Activated naive CD8-positive, alpha-beta T cell treated with anti-CD3 and anti-CD28 coated beads, Interleukin-2, amount 50 U/mL, for 24 hours (primary cell): ENCODE data around the gene TOM1L2.

Experiments
- ATAC-seq: fragments of 150-1000 bp; cut with Tn5 transposase; one replicate; pipeline ENCODE4 v1.10.0; 2021
- DNase-seq: peaks from one replicate; pipeline ENCODE4 v3.0.0; 2021
- H3K27ac Mint-ChIP-seq: one replicate; pipeline ENCODE4 v1.8.0; 2021; ENCODE audit warnings: mild to moderate bottlenecking, mixed read lengths
- H3K27me3 Mint-ChIP-seq: one replicate; pipeline ENCODE4 v1.8.0; 2021; ENCODE audit warnings: mixed read lengths
- H3K36me3 Mint-ChIP-seq: one replicate; pipeline ENCODE4 v1.8.0; 2021; ENCODE audit warnings: low read depth, mixed read lengths
- H3K4me1 Mint-ChIP-seq: one replicate; pipeline ENCODE4 v1.8.0; 2021; ENCODE audit warnings: mixed read lengths
- H3K4me3 Mint-ChIP-seq: one replicate; pipeline ENCODE4 v1.8.0; 2021; ENCODE audit warnings: mild to moderate bottlenecking, moderate library complexity, mixed read lengths
- H3K9me3 Mint-ChIP-seq: one replicate; pipeline ENCODE4 v1.8.0; 2021; ENCODE audit warnings: mixed read lengths

The TOM1L2 gene

GRCh38 chr17:17830740-17831207 is 141.4 kb downstream of the TOM1L2 start:
- Mint-ChIP-seq H3K4me3 (no peak overlapping the region), H3K27ac (no peak overlapping the region), H3K36me3 (peaks cover 27% of the 10 kb centered on the region), H3K27me3 (no peaks in the 10 kb centered on the region), H3K4me1 (peaks cover 58% of the 10 kb centered on the region), H3K9me3 (no peaks in the 10 kb centered on the region)
- DNase-seq (no peak), ATAC-seq (no peak)

GRCh38 chr17:17830269-17830567 is 142.0 kb downstream of the TOM1L2 start:
- Mint-ChIP-seq H3K4me1 (peaks cover 57% of the 10 kb centered on the region), H3K27ac (no peak overlapping the region), H3K9me3 (no peaks in the 10 kb centered on the region), H3K27me3 (no peaks in the 10 kb centered on the region), H3K4me3 (no peak overlapping the region), H3K36me3 (peaks cover 25% of the 10 kb centered on the region)
- DNase-seq (no peak), ATAC-seq (no peak)

- no peak overlapping the region for H3K27ac Mint-ChIP-seq
- H3K4me1 Mint-ChIP-seq: peaks cover 57% of the 10 kb centered on the region
- DNase-seq (no peak), ATAC-seq (no peak)
- peaks cover 13% of the 10 kb centered on the region for H3K36me3 Mint-ChIP-seq
- no peaks in the 10 kb centered on the region for H3K27me3 Mint-ChIP-seq
- H3K9me3 Mint-ChIP-seq: no peaks in the 10 kb centered on the region
- no peak overlapping the region for H3K4me3 Mint-ChIP-seq
These were observed 144.2 kb downstream of the TOM1L2 start for GRCh38 chr17:17827826-17828621.

- Mint-ChIP-seq H3K9me3 (no peaks in the 10 kb centered on the region), H3K4me3 (no peak overlapping the region), H3K27ac (peak overlapping the region; percentile 82), H3K27me3 (no peaks in the 10 kb centered on the region), H3K4me1 (peaks cover 62% of the 10 kb centered on the region), H3K36me3 (peaks cover 9% of the 10 kb centered on the region)
- ATAC-seq (no peak), DNase-seq (no peak)
These were observed 145.0 kb downstream of the TOM1L2 start for GRCh38 chr17:17826942-17827785.

GRCh38 chr17:17826342-17826713 is 145.9 kb downstream of the TOM1L2 start:
- Mint-ChIP-seq H3K4me1 (peaks cover 66% of the 10 kb centered on the region), H3K9me3 (no peaks in the 10 kb centered on the region), H3K27me3 (no peaks in the 10 kb centered on the region), H3K4me3 (peak overlapping the region; percentile 27), H3K27ac (peak overlapping the region; percentile 82), H3K36me3 (peaks cover 7% of the 10 kb centered on the region)
- no peak for ATAC-seq
- DNase-seq: no peak

- no peak for DNase-seq
- Mint-ChIP-seq H3K36me3 (peaks cover 7% of the 10 kb centered on the region), H3K27ac (peak overlapping the region; percentile 88), H3K4me1 (peaks cover 76% of the 10 kb centered on the region), H3K27me3 (no peaks in the 10 kb centered on the region), H3K9me3 (no peaks in the 10 kb centered on the region), H3K4me3 (no peak overlapping the region)
- ATAC-seq: no peak
These were observed 147.2 kb downstream of the TOM1L2 start for GRCh38 chr17:17824783-17825614.

GRCh38 chr17:17824119-17824782 is 147.9 kb downstream of the TOM1L2 start:
- peak; percentile 30 for ATAC-seq
- no peaks in the 10 kb centered on the region for H3K9me3 Mint-ChIP-seq
- H3K4me1 Mint-ChIP-seq: peaks cover 84% of the 10 kb centered on the region
- peak overlapping the region; percentile 73 for H3K4me3 Mint-ChIP-seq
- peak; percentile 62 for DNase-seq
- peaks cover 11% of the 10 kb centered on the region for H3K36me3 Mint-ChIP-seq
- peak overlapping the region; percentile 88 for H3K27ac Mint-ChIP-seq
- no peaks in the 10 kb centered on the region for H3K27me3 Mint-ChIP-seq

GRCh38 chr17:17823433-17824118 is 148.6 kb downstream of the TOM1L2 start:
- Mint-ChIP-seq H3K4me3 (peak overlapping the region; percentile 73), H3K4me1 (peaks cover 89% of the 10 kb centered on the region), H3K27me3 (no peaks in the 10 kb centered on the region), H3K9me3 (no peaks in the 10 kb centered on the region), H3K27ac (peak overlapping the region; percentile 88), H3K36me3 (peaks cover 16% of the 10 kb centered on the region)
- DNase-seq: peak; percentile 75
- ATAC-seq: peak; percentile 70

GRCh38 chr17:17822616-17823015 is 149.6 kb downstream of the TOM1L2 start:
- Mint-ChIP-seq H3K4me1 (peaks cover 86% of the 10 kb centered on the region), H3K9me3 (no peaks in the 10 kb centered on the region), H3K27ac (no peak overlapping the region), H3K4me3 (peak overlapping the region; percentile 59), H3K27me3 (no peaks in the 10 kb centered on the region), H3K36me3 (peaks cover 20% of the 10 kb centered on the region)
- DNase-seq (no peak), ATAC-seq (no peak)

GRCh38 chr17:17822189-17822588 is 150.0 kb downstream of the TOM1L2 start:
- Mint-ChIP-seq H3K36me3 (peaks cover 20% of the 10 kb centered on the region), H3K4me3 (no peak overlapping the region), H3K27me3 (no peaks in the 10 kb centered on the region), H3K9me3 (no peaks in the 10 kb centered on the region), H3K27ac (no peak overlapping the region), H3K4me1 (peaks cover 83% of the 10 kb centered on the region)
- no peak for ATAC-seq
- no peak for DNase-seq

- H3K9me3 Mint-ChIP-seq: no peaks in the 10 kb centered on the region
- H3K4me3 Mint-ChIP-seq: peak overlapping the region; percentile 49
- no peak for DNase-seq
- no peaks in the 10 kb centered on the region for H3K27me3 Mint-ChIP-seq
- peaks cover 13% of the 10 kb centered on the region for H3K36me3 Mint-ChIP-seq
- no peak for ATAC-seq
- H3K4me1 Mint-ChIP-seq: peaks cover 67% of the 10 kb centered on the region
- H3K27ac Mint-ChIP-seq: no peak overlapping the region
These were observed 151.6 kb downstream of the TOM1L2 start for GRCh38 chr17:17820463-17821158.

GRCh38 chr17:17820046-17820445 is 152.2 kb downstream of the TOM1L2 start:
- ATAC-seq (no peak), DNase-seq (no peak)
- H3K27ac Mint-ChIP-seq: peak overlapping the region; percentile 69
- H3K36me3 Mint-ChIP-seq: peaks cover 13% of the 10 kb centered on the region
- H3K9me3 Mint-ChIP-seq: no peaks in the 10 kb centered on the region
- H3K27me3 Mint-ChIP-seq: no peaks in the 10 kb centered on the region
- H3K4me3 Mint-ChIP-seq: peak overlapping the region; percentile 49
- peaks cover 62% of the 10 kb centered on the region for H3K4me1 Mint-ChIP-seq

GRCh38 chr17:17819561-17819995 is 152.6 kb downstream of the TOM1L2 start:
- Mint-ChIP-seq H3K4me3 (no peak overlapping the region), H3K4me1 (peaks cover 58% of the 10 kb centered on the region), H3K36me3 (peaks cover 13% of the 10 kb centered on the region), H3K27me3 (no peaks in the 10 kb centered on the region), H3K27ac (peak overlapping the region; percentile 69), H3K9me3 (no peaks in the 10 kb centered on the region)
- ATAC-seq (peak; percentile 82), DNase-seq (peak; percentile 86)
